ENCODE measurements around the gene TMEM60. TPM values are rescaled to one million over a fixed set of nuclear protein-coding genes. Genes with fewer than 3 reads are reported as not detected.

Gene TMEM60
- total and polyA plus RNA-seq, 2 donors (not counting 3 experiments of a cell fraction or from before 2014, with no cell fraction given) = 15.8 to 19.5 TPM

GRCh38 chr7:77797734-77798393, 370 bp downstream of the TMEM60 start:
- peak overlapping the region; percentile 92 for H2AFZ ChIP-seq (ENCODE audit: low read depth, low read length)
- peak overlapping the region; percentile 67 to 94 (median 90) for H3K4me3 ChIP-seq (replicated peaks in 1 of 3; ENCODE audit: insufficient read depth in 1 of 3, low read depth in 1 of 3, low read length in 3 of 3)
- H3K4me2 ChIP-seq (ENCODE audit: insufficient read depth, low read length) = peak overlapping the region; percentile 83
- no peaks in the 10 kb centered on the region for H3K27me3 ChIP-seq (ENCODE audit: control insufficient read depth in 2 of 2, insufficient read depth in 2 of 2, low read length in 2 of 2)
- dilution Hi-C loops (cut with MboI; ENCODE audit: extremely low pct_ligation_motif_present, low sequenced_read_pairs) (no loop called here), intact Hi-C loops (cut with micrococcal nuclease) (loop anchor here (1.0 to 5.0 kb wide), 6 partner anchors 36 to 261 kb away; partner anchors contain the start of genes PTPN12 and RSBN1L)
- no peaks in the 10 kb centered on the region for H3K36me3 ChIP-seq (ENCODE audit: control insufficient read depth in 2 of 2, extremely low read depth in 1 of 2, insufficient read depth in 2 of 2, low read length in 2 of 2)
- ChIA-PET POLR2A (interaction anchor here (0.8 to 1.6 kb wide), 2 partner anchors 13 to 100 kb away, joined by 3 to 4 read pairs; no protein-coding TSS in a partner anchor), CTCF (interaction anchor here (0.7 to 2.1 kb wide), 10 partner anchors 14 to 146 kb away, joined by 3 to 11 read pairs (median 4); no protein-coding TSS in a partner anchor)
- DNase-seq (ENCODE audit: low read depth, low spot score) (no peak), FAIRE-seq (no peak)
- H3K9ac ChIP-seq (replicated peaks; ENCODE audit: extremely low read depth, insufficient read depth, low read length) = peak overlapping the region; percentile 86
- H3K4me1 ChIP-seq (ENCODE audit: control insufficient read depth, extremely low read depth, insufficient read depth, low read length) = peaks cover 24% of the 10 kb centered on the region
- H3K79me2 ChIP-seq (ENCODE audit: control insufficient read depth, insufficient read depth, low read length) = peaks cover 35% of the 10 kb centered on the region
- no peaks in the 10 kb centered on the region for H3K9me1 ChIP-seq (replicated peaks; ENCODE audit: control insufficient read depth, extremely low read depth, insufficient read depth, low read length)
- H4K20me1 ChIP-seq (replicated peaks; ENCODE audit: control insufficient read depth, extremely low read depth, insufficient read depth, low read length) = no peaks in the 10 kb centered on the region
- no peaks in the 10 kb centered on the region for H3K9me3 ChIP-seq (replicated peaks; ENCODE audit: control insufficient read depth, insufficient read depth, low read length)
- H3K27ac ChIP-seq (ENCODE audit: insufficient read depth, low read depth, low read length) = peak overlapping the region; percentile 66
- BruUV-seq (replicated peaks) = TSS peak; percentile 76
- TF ChIP-seq POLR2A (IDR thresholded peaks at IDR 0.05; ENCODE audit: low read depth, low read length) (no peak), JUN (IDR thresholded peaks at IDR 0.05; ENCODE audit: borderline replicate concordance, insufficient read depth, insufficient read length, low read depth) (no peak), GATA2 (IDR thresholded peaks at IDR 0.05; ENCODE audit: insufficient read depth, insufficient read length, low read depth, low read length) (no peak), CTCF (IDR thresholded peaks at IDR 0.05; ENCODE audit: extremely low read depth in 1 of 2, insufficient read depth in 1 of 2, low read depth in 1 of 2, low read length in 2 of 2) (no peak), MYC (IDR thresholded peaks at IDR 0.05; ENCODE audit: low read depth, low read length) (no peak), EZH2 (IDR thresholded peaks at IDR 0.05; ENCODE audit: borderline replicate concordance, low read depth, low read length, severe bottlenecking) (no peak), FOS (IDR thresholded peaks at IDR 0.05; ENCODE audit: borderline replicate concordance, insufficient read depth, low read length) (no peak), POLR2AphosphoS5 (IDR thresholded peaks at IDR 0.05; ENCODE audit: insufficient read depth, low read depth, low read length) (no peak)
- TF ChIP-seq, protein P1, sequence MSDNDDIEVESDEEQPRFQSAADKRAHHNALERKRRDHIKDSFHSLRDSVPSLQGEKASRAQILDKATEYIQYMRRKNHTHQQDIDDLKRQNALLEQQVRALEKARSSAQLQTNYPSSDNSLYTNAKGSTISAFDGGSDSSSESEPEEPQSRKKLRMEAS (IDR thresholded peaks at IDR 0.05; ENCODE audit: insufficient read depth, insufficient read length) = no peak
